Mononuclear cell (primary cell): ENCODE data around the gene PPIL1. TPM values are rescaled to one million over a fixed set of nuclear protein-coding genes. Genes with fewer than 3 reads are reported as not detected.

Experiments used
- H3K27me3 ChIP-seq: 2 replicates; pipeline ENCODE4 v1.6.0; 2011; ENCODE audit warnings: low read length, control low read depth; ENCODE audit not compliant: insufficient read depth
- H3K4me1 ChIP-seq: 2 replicates; pipeline ENCODE4 v1.5.1; 2011; ENCODE audit warnings: mild to moderate bottlenecking, low read length, control low read depth; ENCODE audit not compliant: insufficient read depth
- H3K4me3 ChIP-seq: 2 replicates; pipeline ENCODE4 v1.5.1; 2011; ENCODE audit warnings: mild to moderate bottlenecking, low read length, moderate library complexity
- H3K9me3 ChIP-seq: 2 replicates; pipeline ENCODE4 v1.5.1; 2011; ENCODE audit warnings: low read depth, mild to moderate bottlenecking, control low read depth, low read length
- total RNA-seq: library from RNA; depleted of rRNA; stranded (reverse); fragments of >200 nt; gene quantifications from one replicate; pipeline ENCODE4 v1.2.3, GENCODE V29; 2012

PPIL1 gene
- total RNA-seq, 1 donor = 5.0 TPM

DNA sequence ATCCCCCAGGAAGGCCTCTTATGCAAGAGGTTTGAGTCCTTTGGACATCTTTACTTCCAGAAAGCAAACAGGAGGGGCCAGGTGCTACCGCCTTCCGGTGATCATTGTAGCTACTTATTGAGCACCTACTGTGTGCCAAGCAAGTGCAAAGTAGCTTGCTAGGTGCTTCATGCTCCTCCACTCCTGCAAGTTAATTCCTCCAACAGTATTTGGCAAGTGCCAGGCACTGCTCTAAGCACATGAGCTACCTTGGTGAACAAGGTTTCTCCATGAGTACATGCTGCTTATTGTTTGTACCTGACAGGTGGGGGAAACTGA is 37.6 kb downstream of the PPIL1 start:
- Histone ChIP-seq H3K4me1 (peaks cover 15% of the 10 kb centered on the region), H3K4me3 (no peak overlapping the region), H3K9me3 (no peaks in the 10 kb centered on the region)

DNA sequence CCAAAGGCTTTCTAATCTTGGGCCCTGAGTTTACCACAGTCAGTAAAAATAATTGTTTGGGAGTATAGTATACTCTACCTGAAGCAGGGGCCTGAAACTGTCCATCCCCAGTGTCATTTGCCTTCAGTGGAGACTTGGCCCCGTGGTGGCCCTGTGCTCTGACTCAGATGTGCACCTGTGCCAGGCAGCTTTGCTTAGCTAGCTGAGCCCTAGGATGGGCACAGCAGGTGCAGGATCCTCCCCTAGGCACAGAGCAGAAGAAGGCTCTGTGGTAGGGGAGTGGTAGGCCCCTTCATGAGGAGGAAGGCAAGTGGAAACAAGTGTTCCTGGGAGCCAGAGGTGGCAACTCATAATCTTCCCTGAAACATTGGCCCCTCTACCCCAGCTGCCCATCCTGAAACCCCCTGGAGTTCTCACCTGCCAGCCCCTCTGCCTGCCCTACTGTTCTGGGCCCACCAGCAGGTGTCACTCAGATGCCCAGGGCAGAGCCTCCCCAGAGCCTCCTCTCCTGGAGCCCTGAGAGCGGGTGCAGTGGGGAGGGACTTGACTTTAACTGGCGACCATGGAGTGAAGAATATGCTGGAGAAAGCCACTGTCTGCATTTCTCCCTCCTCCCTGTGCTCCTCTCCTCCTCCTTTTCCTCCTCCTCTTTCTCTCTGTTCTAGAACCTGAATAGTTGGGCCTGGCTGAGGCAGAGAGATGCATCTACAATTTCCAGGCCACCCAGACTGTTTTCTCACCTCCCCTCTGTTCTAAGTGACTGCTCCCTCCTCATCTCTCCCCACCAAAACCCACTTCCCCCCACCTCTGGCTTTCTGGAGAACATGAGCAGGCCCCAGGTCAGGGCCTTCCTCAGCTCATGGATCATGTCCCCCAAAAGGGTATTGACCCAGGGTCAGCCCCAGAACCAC is 38.2 kb downstream of the PPIL1 start:
- H3K4me1 ChIP-seq = peaks cover 15% of the 10 kb centered on the region
- H3K27me3 ChIP-seq = peaks cover 26% of the 10 kb centered on the region
- no peaks in the 10 kb centered on the region for H3K9me3 ChIP-seq
- no peak overlapping the region for H3K4me3 ChIP-seq

More for the DNA sequence above, 37.6 kb downstream of the PPIL1 start:
- H3K27me3 ChIP-seq = peaks cover 27% of the 10 kb centered on the region

DNA sequence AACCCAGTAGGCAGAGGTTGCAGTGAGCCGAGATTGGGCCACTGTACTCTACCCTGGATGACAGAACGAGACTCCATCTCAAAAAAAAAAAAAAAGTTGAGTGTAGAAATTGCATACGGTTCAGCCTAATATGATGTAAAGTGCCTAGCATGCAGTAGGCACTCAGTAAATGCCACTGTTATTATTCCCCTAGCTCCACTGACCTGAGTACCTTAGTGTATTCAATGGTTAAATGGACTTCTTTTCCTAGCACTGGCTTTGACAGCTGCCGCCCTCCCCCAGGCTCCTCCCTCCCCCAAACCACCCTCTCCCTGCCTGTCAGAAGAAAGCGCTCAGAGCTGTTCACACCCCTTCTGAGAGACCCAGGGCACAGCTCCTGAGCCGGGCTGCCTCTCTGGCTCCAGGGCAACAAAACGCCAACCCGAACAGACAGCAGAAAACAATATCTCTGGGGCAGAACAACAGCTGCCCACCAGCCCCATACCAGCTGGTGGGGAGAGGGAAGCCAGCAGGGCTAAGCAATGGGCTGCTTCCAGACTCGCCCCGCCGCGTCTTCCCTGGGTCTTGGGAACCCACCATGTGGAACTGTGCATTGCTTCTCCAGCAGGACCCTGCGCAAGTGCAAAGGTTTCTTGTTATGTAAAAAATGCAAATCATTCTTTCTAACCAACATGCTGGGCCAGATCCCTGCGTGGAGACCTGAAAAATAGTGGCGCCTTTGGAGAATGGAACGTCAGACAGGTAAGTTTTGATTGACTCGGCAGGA is 39.8 kb downstream of the PPIL1 start:
- Histone ChIP-seq H3K9me3 (no peaks in the 10 kb centered on the region), H3K27me3 (peaks cover 16% of the 10 kb centered on the region), H3K4me1 (peaks cover 6% of the 10 kb centered on the region), H3K4me3 (no peak overlapping the region)

DNA sequence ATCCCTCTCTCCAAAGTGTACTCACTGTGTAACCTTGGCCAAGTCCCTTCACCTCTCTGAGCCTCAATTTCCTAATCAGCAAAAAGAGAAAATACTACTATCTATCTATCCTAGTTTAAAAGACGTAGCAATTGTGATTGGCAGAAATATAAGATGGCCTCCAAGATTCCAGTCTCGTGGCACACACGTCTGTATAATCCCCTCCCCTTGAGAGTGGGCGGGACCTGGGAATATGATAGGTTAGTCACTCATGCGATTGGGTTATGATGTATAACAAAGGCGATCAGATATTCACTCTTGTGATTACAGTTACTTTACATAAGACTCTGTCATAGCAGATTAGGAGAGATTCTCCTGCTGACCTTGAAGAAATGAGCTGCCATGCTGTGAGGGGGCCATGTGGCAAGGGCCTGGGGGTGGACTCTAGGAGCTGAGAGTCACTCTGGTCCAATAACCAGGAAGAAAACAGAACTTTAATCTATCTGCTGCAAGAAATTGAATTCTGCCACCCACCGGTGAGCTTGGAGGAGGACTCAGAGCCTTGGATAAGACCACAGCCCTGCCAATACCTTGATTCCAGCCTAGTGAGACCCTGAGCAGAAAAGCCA is 41.3 kb downstream of the PPIL1 start:
- peaks cover under 1% of the 10 kb centered on the region for H3K4me1 ChIP-seq
- peaks cover 5% of the 10 kb centered on the region for H3K27me3 ChIP-seq
- no peak overlapping the region for H3K4me3 ChIP-seq
- H3K9me3 ChIP-seq = no peaks in the 10 kb centered on the region

DNA sequence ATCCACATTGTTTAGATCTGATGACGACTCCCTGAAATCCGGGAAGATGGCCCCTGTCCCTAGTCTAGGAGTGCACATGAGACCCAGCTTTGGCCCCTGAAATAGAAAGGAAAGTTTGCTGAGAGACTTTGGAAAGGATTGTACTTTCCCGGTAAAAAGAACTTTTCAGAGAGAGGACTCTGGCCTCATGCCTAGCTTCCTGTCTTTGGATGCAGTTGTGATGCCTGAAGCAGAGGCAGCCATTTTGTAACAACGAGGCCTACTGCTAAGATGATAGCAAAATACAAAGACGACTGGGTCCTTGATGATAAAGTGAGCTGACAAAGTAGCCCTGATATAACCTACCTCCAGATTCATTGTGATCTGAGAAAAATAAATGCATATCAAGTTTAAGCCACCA is 42.3 kb downstream of the PPIL1 start:
- Histone ChIP-seq H3K4me1 (peaks cover 10% of the 10 kb centered on the region), H3K27me3 (no peaks in the 10 kb centered on the region), H3K9me3 (no peaks in the 10 kb centered on the region), H3K4me3 (no peak overlapping the region)

DNA sequence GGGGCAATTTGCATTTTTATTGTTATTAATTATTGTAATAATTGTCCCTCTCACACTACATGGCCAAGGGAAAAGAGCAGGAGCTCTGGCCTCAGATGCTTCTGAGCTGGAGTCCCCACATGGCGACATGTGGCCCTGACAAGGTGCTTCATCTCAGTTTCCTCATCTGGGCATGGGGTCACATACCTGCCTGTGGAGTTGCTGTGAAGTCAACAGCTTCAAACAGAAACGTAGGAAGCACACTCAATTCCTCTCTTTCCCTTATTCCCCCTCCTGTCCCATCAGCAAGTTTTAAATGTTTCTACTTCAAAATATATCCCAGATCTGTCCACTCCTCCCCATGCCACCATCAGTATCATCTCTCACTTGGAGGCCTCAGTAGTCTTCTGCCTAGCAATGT is 44.0 kb downstream of the PPIL1 start:
- H3K4me3 ChIP-seq = no peak overlapping the region
- peaks cover 13% of the 10 kb centered on the region for H3K4me1 ChIP-seq
- no peaks in the 10 kb centered on the region for H3K27me3 ChIP-seq
- no peaks in the 10 kb centered on the region for H3K9me3 ChIP-seq

DNA sequence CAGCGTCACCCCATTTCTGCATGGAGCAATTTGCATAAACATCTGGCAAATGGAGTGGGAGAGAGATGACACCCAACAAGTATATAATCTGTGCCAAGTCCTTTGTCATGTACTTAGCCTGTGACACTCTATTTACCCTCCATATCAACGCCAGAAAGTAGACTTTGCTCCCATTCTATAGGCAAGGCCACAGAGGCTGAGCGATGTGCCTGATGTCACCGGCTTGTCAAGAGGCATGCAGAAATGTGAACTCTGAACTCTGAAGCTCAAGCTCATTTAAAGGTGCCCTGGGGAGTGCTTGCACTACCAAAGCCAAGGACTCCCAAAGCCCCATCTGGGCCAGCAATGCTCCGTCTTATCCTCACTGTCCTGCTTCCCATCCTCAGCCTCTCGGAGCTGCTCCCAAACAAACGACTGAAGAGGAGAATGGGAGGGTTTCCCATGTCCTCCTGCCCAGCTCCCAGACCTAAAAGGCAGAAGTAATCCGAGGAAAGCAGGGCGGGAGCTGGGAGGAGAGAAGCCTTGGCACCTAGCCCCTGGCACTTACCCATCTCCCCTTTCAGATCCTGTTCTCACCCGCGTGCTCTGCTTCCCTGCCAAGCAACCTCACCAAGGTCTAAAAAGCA is 44.6 kb downstream of the PPIL1 start:
- Histone ChIP-seq H3K9me3 (no peaks in the 10 kb centered on the region), H3K4me1 (peaks cover 13% of the 10 kb centered on the region), H3K4me3 (no peak overlapping the region), H3K27me3 (no peaks in the 10 kb centered on the region)

DNA sequence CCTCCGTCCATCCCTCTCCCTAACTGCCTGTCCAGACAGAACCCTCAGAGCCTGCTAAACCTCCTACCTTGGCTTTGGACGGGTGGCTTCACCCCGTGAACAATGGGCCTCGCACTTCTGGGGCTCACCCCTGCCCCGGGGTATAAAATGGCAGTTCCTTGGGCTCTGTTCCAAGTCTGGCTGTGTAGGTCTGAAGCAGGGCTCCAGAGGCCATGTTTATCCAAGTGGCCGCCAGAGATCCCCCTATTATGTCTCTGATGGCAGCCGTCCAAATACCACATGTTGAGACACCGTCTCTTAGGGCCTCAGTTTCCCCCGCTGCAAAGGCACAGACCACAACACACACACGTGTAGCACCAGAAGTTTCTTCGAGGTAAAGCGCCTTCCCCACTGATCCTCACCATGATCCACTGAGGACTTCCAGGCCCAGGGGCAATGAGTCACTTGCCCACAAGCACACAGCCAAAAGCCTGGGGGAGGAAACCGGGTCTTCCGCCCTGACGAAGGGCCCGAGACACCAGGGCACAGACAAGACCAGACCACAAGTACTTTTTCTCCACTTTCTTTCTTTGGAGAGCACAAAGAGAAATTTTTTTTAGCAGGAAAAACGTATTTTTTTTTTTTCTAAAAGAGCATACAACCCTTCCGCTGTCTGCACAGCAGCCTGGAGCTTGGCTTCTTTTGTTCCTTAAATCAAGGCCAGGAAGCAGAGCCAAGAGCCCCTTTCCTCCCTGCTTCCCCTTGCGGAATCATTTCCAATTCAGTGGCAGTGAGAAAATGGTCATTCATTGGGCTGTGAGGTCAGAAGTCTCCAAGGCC is 47.1 kb downstream of the PPIL1 start:
- Histone ChIP-seq H3K4me1 (peaks cover 13% of the 10 kb centered on the region), H3K9me3 (no peaks in the 10 kb centered on the region), H3K4me3 (no peak overlapping the region), H3K27me3 (no peaks in the 10 kb centered on the region)

DNA sequence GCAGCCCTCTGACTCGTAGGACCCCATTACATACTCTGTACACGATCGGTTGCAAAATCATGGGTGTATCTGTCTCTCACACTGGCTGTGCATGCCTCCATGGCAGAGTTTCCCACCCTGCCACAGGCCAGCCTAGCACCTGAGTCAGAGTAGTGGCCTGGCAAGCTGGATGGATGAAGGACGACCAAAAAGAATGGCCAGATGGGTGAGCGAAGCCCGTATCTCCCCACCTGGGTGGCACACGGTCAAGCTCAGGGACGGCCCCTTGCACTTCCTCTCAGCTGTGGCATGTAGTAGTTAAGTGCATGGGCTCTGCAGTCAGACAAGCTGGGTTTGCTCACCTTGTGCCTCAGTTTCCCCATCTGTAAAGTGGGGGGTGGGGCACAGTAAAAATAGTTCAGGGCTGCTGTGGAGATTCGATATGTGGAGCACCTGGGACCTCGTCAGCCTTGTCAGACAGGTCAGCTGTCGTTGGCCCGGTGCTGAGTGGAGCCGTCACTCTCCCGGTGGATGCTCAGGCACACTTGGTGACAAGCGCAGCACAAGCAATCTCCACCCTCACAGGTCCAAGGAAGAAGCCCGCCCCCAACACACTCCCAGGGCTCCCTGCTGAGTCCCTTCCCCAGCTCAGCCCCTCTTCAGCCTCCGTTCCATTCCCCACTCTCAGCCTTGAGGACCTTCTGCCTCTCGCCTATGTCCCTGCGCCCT is 47.9 kb downstream of the PPIL1 start:
- no peaks in the 10 kb centered on the region for H3K27me3 ChIP-seq
- no peak overlapping the region for H3K4me3 ChIP-seq
- peaks cover 13% of the 10 kb centered on the region for H3K4me1 ChIP-seq
- no peaks in the 10 kb centered on the region for H3K9me3 ChIP-seq

DNA sequence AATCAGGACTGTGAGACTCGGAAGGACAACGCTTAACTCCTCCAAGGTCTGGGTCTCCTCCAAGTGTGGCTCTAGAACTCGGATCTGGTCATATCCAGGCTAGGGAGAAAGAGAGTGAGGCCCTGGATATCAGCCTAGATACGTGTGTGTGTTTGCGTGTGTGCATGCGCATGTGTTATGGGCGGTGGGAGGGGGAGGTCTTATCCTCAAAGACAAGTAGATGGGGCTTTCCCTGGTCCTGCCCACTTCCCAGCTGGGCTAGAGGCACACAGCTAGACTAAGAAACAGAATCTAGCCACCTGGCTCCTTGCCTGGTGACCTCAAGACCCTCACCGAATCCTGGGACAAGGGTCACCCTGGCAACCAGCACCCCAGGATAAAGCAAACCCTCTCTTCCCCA is 48.6 kb downstream of the PPIL1 start:
- H3K4me3 ChIP-seq = no peak overlapping the region
- H3K9me3 ChIP-seq = no peaks in the 10 kb centered on the region
- no peaks in the 10 kb centered on the region for H3K27me3 ChIP-seq
- peaks cover 13% of the 10 kb centered on the region for H3K4me1 ChIP-seq

DNA sequence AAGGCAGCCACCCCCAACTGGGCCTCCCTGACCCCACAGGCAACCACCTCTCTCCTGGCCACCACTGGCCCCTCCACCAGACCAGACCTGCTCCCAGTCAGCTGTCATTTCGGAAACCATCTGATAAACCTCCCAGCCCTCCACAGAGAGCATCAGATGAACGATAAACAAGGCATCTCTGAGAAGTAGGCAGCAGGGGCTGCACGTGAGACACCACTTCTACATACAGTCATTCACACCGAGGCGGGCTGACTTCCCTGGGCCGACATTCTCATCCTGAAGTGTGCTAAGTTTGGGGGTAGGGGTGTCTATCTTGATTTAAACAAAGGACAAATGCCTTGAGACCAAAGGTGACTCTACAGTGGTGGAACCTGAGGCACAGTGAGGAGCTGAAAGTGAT is 49.2 kb downstream of the PPIL1 start:
- Histone ChIP-seq H3K9me3 (no peaks in the 10 kb centered on the region), H3K27me3 (no peaks in the 10 kb centered on the region), H3K4me3 (no peak overlapping the region), H3K4me1 (peaks cover 13% of the 10 kb centered on the region)

DNA sequence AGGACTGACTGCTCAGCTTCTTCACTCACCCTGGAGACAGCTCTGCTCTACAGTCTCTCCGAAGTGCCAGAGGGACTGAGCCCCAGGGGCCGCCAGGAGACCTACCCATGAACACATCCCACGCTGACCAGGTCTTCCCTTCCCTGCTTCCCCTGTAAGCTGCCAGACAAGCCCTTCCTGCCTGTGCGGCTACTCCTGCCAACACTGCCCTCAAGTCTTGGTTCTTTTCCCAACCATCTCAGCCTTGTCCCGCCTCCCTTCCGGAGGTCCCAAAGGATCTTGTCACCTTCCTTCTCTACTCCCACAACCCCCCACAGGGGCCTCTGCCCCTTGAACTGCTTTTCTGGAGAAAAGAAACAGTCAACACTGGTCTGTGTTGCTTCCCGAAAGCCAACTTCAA is 50.4 kb downstream of the PPIL1 start:
- Histone ChIP-seq H3K4me1 (peaks cover 13% of the 10 kb centered on the region), H3K27me3 (no peaks in the 10 kb centered on the region), H3K9me3 (no peaks in the 10 kb centered on the region), H3K4me3 (no peak overlapping the region)

DNA sequence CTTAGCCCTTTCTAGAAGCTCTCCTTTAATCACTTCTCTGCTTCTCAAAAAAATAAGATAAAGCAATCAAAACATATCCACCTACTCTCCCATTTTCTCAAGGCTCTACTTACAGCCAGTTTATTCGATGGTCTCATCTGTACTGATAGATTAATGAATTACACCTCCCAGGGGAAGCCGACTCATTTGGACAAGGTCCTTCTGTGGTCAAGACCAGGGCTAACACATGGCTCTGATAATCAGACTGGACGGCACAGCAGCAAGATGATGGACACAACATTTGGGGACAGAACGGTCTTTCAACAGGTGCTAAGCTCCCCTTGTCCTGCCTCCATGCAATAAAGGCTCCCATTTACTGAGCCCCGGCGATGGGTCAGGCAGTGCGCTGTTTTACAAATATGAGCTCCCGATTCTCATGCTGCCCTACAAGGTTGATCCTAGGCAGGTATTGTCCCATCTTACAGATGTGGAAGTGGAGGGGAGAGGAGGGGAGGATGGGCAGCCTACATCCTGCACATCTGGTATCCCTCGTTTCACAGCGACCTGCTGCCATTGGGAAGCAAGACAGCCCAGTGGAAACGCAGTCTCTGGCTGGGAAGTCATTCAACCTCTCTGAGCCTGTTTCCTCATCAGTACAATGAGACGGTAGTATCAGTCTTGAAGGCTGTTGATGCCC is 51.0 kb downstream of the PPIL1 start:
- H3K4me1 ChIP-seq = peaks cover 13% of the 10 kb centered on the region
- H3K9me3 ChIP-seq = no peaks in the 10 kb centered on the region
- no peaks in the 10 kb centered on the region for H3K27me3 ChIP-seq
- no peak overlapping the region for H3K4me3 ChIP-seq
